ENCODE data around the gene ASTL. TPM values are rescaled to one million over a fixed set of nuclear protein-coding genes. Genes with fewer than 3 reads are reported as not detected.

ASTL gene
- total RNA-seq, 1 experiment from 2014 or later, result 0.34 TPM

DNA sequence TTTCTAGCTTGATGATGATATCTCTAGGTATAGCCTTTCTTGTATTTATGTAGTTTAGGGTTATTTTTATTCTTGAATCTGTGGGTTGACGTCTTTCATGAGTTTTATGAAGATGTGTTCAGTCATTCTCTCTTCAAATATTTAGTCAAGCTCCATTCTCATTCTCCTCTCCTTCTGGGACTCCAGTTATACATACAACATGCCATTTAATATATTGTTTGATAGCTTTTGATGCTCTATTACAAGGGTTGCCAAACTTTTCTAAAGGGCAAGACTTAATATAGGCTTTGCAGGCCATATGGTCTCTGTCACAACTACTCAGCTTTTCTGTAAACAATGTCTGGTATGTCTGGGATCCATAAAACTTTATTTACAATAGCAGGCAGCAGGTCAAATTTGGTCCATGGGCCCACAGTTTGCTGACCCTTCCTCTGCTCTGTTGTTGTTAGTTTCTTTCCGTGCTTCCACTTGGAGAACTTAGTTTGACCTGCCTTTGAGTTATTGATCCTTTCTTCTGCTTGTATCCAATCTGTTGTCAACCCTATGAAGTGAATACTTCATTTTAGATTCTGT lies 63.0 kb downstream of the ASTL start:
- Histone ChIP-seq H2AFZ (ENCODE audit: low read depth, low read length, poor library complexity, severe bottlenecking) (no peak overlapping the region), H3K4me1 (ENCODE audit: control insufficient read depth in 1 of 2, insufficient read depth in 2 of 2, low read length in 2 of 2) (no peaks in the 10 kb centered on the region), H3K79me2 (ENCODE audit: insufficient read depth, low read length) (no peaks in the 10 kb centered on the region), H3K4me2 (ENCODE audit: low read length) (no peak overlapping the region), H4K20me1 (ENCODE audit: insufficient read depth) (no peaks in the 10 kb centered on the region), H3K9ac (ENCODE audit: low read length) (no peak overlapping the region), H3K4me3 (replicated peaks in 1 of 2; ENCODE audit: low read depth in 1 of 2, low read length in 2 of 2) (no peak overlapping the region), H3K36me3 (ENCODE audit: control insufficient read depth in 1 of 2, insufficient read depth in 2 of 2, low read length in 2 of 2) (no peaks in the 10 kb centered on the region), H3K9me3 (ENCODE audit: control insufficient read depth in 1 of 2, insufficient read depth in 1 of 2, low read depth in 1 of 2, low read length in 2 of 2) (no peaks in the 10 kb centered on the region), H3K27ac (ENCODE audit: low read depth, low read length) (no peak overlapping the region), H3K9me2 (ENCODE audit: insufficient read depth) (no peaks in the 10 kb centered on the region), H3K27me3 (ENCODE audit: insufficient read depth, low read length) (no peaks in the 10 kb centered on the region)
- ChIA-PET RAD21 (ENCODE audit: low non-redundant PET in 1 of 2, low total read pairs in 2 of 2, uncharacterized antibody in 2 of 2, unreplicated experiment in 2 of 2) (no interaction called here), POLR2A (interaction anchor here (1.3 kb wide), 1 partner anchor 15 kb away, joined by 3 read pairs; no protein-coding TSS in a partner anchor), CTCF (no interaction called here)
- no peak for TF ChIP-seq SP1 (IDR thresholded peaks at IDR 0.05; ENCODE audit: low read depth)
- no peak for TF ChIP-seq CBX3 (IDR thresholded peaks at IDR 0.05; ENCODE audit: low read depth)
- no peak for TF ChIP-seq JUND (IDR thresholded peaks at IDR 0.05)
- TF ChIP-seq REST (IDR thresholded peaks at IDR 0.05; ENCODE audit: low read depth), result no peak
- TF ChIP-seq, protein P1, sequence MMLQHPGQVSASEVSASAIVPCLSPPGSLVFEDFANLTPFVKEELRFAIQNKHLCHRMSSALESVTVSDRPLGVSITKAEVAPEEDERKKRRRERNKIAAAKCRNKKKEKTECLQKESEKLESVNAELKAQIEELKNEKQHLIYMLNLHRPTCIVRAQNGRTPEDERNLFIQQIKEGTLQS (IDR thresholded peaks at IDR 0.05), result no peak
- TF ChIP-seq SRF (IDR thresholded peaks at IDR 0.05; ENCODE audit: low read depth), result no peak
- TF ChIP-seq TCF7L2 (IDR thresholded peaks at IDR 0.05; ENCODE audit: borderline replicate concordance, extremely low read depth, insufficient read depth, insufficient read length), result no peak
- TF ChIP-seq FOSL1 (IDR thresholded peaks at IDR 0.05; ENCODE audit: low read depth), result no peak
- no peak for TF ChIP-seq EGR1 (IDR thresholded peaks at IDR 0.05; ENCODE audit: low read depth)
- TF ChIP-seq RAD21 (IDR thresholded peaks at IDR 0.05; ENCODE audit: low read depth), result no peak
- no peak for TF ChIP-seq SIN3A (IDR thresholded peaks at IDR 0.05; ENCODE audit: low read depth)
- no peak for TF ChIP-seq CEBPB (IDR thresholded peaks at IDR 0.05; ENCODE audit: low read depth)
- intact Hi-C loops (cut with micrococcal nuclease), result no loop called here
- BruUV-seq (replicated peaks), result no TSS peak
- DNase-seq (ENCODE audit: low read depth, low spot score) (no peak), ATAC-seq (no peak)
